Measurements from ENCODE around the gene CACNB2. TPM values are rescaled to one million over a fixed set of nuclear protein-coding genes. Genes with fewer than 3 reads are reported as not detected.

CACNB2 gene
- total and polyA plus RNA-seq, 2 of the 13 experiments (the other 11 are each of a cell fraction or from before 2014, with no cell fraction given) = not detected

DNA sequence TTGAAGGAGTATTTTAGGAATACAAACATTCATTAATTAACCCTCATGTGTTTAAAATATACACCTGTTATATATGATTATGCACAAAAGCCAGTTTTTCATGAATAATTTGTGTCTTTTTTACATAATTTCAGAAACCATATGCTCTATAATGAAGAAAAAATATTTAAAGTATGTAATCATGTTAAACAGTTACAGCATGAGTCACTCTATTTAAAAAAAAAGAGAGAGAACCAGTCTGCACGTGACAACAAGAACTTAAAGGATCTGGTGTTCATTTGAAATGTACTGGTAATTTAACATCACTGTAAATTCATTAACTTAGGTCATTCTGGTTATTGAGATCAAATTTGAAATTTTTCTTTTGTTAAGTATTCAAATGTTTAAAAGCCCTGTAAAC is 228.5 kb downstream of the CACNB2 start:
- Histone ChIP-seq H4K20me1 (ENCODE audit: insufficient read depth, low read length) (no peaks in the 10 kb centered on the region), H3K27me3 (ENCODE audit: control insufficient read depth in 1 of 2, insufficient read depth in 2 of 2, low read length in 2 of 2) (no peaks in the 10 kb centered on the region), H3K4me3 (replicated peaks in 1 of 3; ENCODE audit: insufficient read depth in 1 of 3, low read depth in 2 of 3, low read length in 3 of 3) (no peak overlapping the region), H3K9ac (ENCODE audit: insufficient read depth, low read depth, low read length) (no peak overlapping the region), H3K27ac (ENCODE audit: extremely low read length, insufficient read depth, low read length) (no peak overlapping the region), H3K79me2 (ENCODE audit: insufficient read depth, low read length) (no peaks in the 10 kb centered on the region), H3K4me2 (ENCODE audit: low read depth, low read length) (no peak overlapping the region), H3K36me3 (replicated peaks in 1 of 2; ENCODE audit: control insufficient read depth in 1 of 2, insufficient read depth in 2 of 2, low read length in 2 of 2) (no peaks in the 10 kb centered on the region), H3K9me3 (ENCODE audit: low read length) (no peaks in the 10 kb centered on the region), H3K4me1 (ENCODE audit: insufficient read depth, low read length) (no peaks in the 10 kb centered on the region), H2AFZ (ENCODE audit: low read length) (no peak overlapping the region)
- BruUV-seq (replicated peaks) = no TSS peak
- intact Hi-C loops (cut with micrococcal nuclease; ENCODE audit: unreplicated experiment) = no loop called here
- no peak for DNase-seq (ENCODE audit: low spot score)
- FAIRE-seq = no peak
- WGBS (ENCODE audit: low lambda C conversion rate) = 3% methylated on average over 1 of the region's 1 CpG
- no peak for ATAC-seq
- in situ Hi-C loops (cut with HindIII; ENCODE audit: extremely low pct_ligation_motif_present, low pct_unique_long_range_greater_than_20kb) = no loop called here
- ChIA-PET CTCF (ENCODE audit: low intra/inter-chr PET ratio, low total read pairs) (no interaction called here), POLR2A (no interaction called here)
- TF ChIP-seq NFATC3 (CRISPR knock-in tag; IDR thresholded peaks at IDR 0.05) (no peak), RARG (CRISPR knock-in tag; IDR thresholded peaks at IDR 0.05; ENCODE audit: low read depth) (no peak), ZMAT5 (CRISPR knock-in tag; IDR thresholded peaks at IDR 0.05; ENCODE audit: borderline replicate concordance, low read depth) (no peak), TCF7L2 (IDR thresholded peaks at IDR 0.05; ENCODE audit: low read depth, low read length) (no peak)

- Histone ChIP-seq H3K9ac (ENCODE audit: insufficient read depth, low read depth, low read length) (no peak overlapping the region), H3K27me3 (ENCODE audit: control insufficient read depth in 1 of 2, insufficient read depth in 2 of 2, low read length in 2 of 2) (no peaks in the 10 kb centered on the region), H3K4me2 (ENCODE audit: low read depth, low read length) (no peak overlapping the region), H3K79me2 (ENCODE audit: insufficient read depth, low read length) (no peaks in the 10 kb centered on the region), H3K9me3 (ENCODE audit: low read length) (no peaks in the 10 kb centered on the region), H4K20me1 (ENCODE audit: insufficient read depth, low read length) (no peaks in the 10 kb centered on the region), H3K36me3 (replicated peaks in 1 of 2; ENCODE audit: control insufficient read depth in 1 of 2, insufficient read depth in 2 of 2, low read length in 2 of 2) (no peaks in the 10 kb centered on the region), H3K4me3 (replicated peaks in 1 of 3; ENCODE audit: insufficient read depth in 1 of 3, low read depth in 2 of 3, low read length in 3 of 3) (no peak overlapping the region), H2AFZ (ENCODE audit: low read length) (no peak overlapping the region), H3K27ac (ENCODE audit: extremely low read length, insufficient read depth, low read length) (no peak overlapping the region), H3K4me1 (ENCODE audit: insufficient read depth, low read length) (no peaks in the 10 kb centered on the region)
- POLR2A ChIA-PET = no interaction called here
- intact Hi-C loops (cut with micrococcal nuclease; ENCODE audit: unreplicated experiment) = no loop called here
- BruUV-seq (replicated peaks) = no TSS peak
- CTCF ChIA-PET (ENCODE audit: low intra/inter-chr PET ratio, low total read pairs) = no interaction called here
- ATAC-seq (no peak), FAIRE-seq (no peak), DNase-seq (ENCODE audit: low spot score) (no peak)
- 28% methylated on average over 4 of the region's 4 CpGs for WGBS (ENCODE audit: low lambda C conversion rate)
- in situ Hi-C loops (cut with HindIII; ENCODE audit: extremely low pct_ligation_motif_present, low pct_unique_long_range_greater_than_20kb) = no loop called here
- TF ChIP-seq, protein P1, sequence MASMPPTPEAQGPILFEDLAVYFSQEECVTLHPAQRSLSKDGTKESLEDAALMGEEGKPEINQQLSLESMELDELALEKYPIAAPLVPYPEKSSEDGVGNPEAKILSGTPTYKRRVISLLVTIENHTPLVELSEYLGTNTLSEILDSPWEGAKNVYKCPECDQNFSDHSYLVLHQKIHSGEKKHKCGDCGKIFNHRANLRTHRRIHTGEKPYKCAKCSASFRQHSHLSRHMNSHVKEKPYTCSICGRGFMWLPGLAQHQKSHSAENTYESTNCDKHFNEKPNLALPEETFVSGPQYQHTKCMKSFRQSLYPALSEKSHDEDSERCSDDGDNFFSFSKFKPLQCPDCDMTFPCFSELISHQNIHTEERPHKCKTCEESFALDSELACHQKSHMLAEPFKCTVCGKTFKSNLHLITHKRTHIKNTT (CRISPR knock-in tag; IDR thresholded peaks at IDR 0.05) = no peak
- no peak for TF ChIP-seq PHF5A (CRISPR knock-in tag; IDR thresholded peaks at IDR 0.05; ENCODE audit: low read depth, unreplicated experiment)
- TF ChIP-seq CREB1 (IDR thresholded peaks at IDR 0.05) = no peak
- no peak for TF ChIP-seq CREB1 (CRISPR knock-in tag; IDR thresholded peaks at IDR 0.05)
- TF ChIP-seq HMGXB3 (CRISPR knock-in tag; IDR thresholded peaks at IDR 0.05; ENCODE audit: borderline replicate concordance) = no peak
- TF ChIP-seq ZNF329 (CRISPR knock-in tag; IDR thresholded peaks at IDR 0.05; ENCODE audit: low read depth) = no peak
- TF ChIP-seq BHLHE40 (IDR thresholded peaks at IDR 0.05; ENCODE audit: low read length) = no peak
- TF ChIP-seq ZNF83 (CRISPR knock-in tag; IDR thresholded peaks at IDR 0.05; ENCODE audit: borderline replicate concordance) = no peak
- TF ChIP-seq BRCA1 (CRISPR knock-in tag; IDR thresholded peaks at IDR 0.05) = no peak
- no peak for TF ChIP-seq ZNF615 (CRISPR knock-in tag; IDR thresholded peaks at IDR 0.05; ENCODE audit: borderline replicate concordance)
These were observed 229.7 kb downstream of the CACNB2 start for GRCh38 chr10:18369859-18370473.
